HEK293 (cell line): ENCODE data around the gene CYBA.

Experiments
- CTCF ChIA-PET: fragments of 350-600 bp; formaldehyde crosslinking; extraction: SDS; loops from one replicate; lab custom pipeline; 2021; ENCODE audit warnings: antibody characterized with exemption; lab: Yijun Ruan, JAX
- POLR2A ChIA-PET: fragments of 300-600 bp; formaldehyde crosslinking; extraction: SDS; loops from one replicate; lab custom pipeline; 2020; ENCODE audit warnings: antibody characterized with exemption, inconsistent platforms; lab: Yijun Ruan, JAX
- H3K27ac ChIP-seq: fragments of 200-500 bp; sonication (Bioruptor generic); 2 replicates; pipeline ENCODE4 v1.5.1; 2014; ENCODE audit warnings: low read depth, low read length, control low read depth, inconsistent platforms; ENCODE audit errors: extremely low read depth
- H3K36me3 ChIP-seq, 2 experiments: fragments of 200-500 bp in 1 of 2; sonication (Bioruptor generic) in 1 of 2; 1 replicate in 1 of 2; 2 replicates in 1 of 2; pipeline ENCODE4 v1.5.1; 2014 to 2017; ENCODE audit warnings: inconsistent platforms in 2 of 2, low read length in 2 of 2; ENCODE audit not compliant: control insufficient read depth in 2 of 2, insufficient read depth in 1 of 2
- H3K4me1 ChIP-seq: fragments of 200-500 bp; sonication (Bioruptor generic); 2 replicates; pipeline ENCODE4 v1.5.1; 2014; ENCODE audit warnings: mild to moderate bottlenecking, low read length, inconsistent platforms; ENCODE audit not compliant: control insufficient read depth, insufficient read depth
- H3K4me3 ChIP-seq: 2 replicates; pipeline ENCODE4 v1.5.1; 2011; ENCODE audit warnings: low read depth, mild to moderate bottlenecking, control low read depth, low read length, moderate library complexity
- H3K9me3 ChIP-seq: fragments of 200-500 bp; sonication (Bioruptor generic); 2 replicates; pipeline ENCODE4 v1.5.1; 2014; ENCODE audit warnings: low read depth, low read length, inconsistent platforms; ENCODE audit not compliant: control insufficient read depth, insufficient read depth
- GLIS1 ChIP-seq: fragments of 450-650 bp; formaldehyde crosslinking; IDR thresholded peaks from 2 replicates; pipeline ENCODE4 v1.5.1; 2016; ENCODE audit warnings: missing biosample characterization, missing genetic modification characterization
- HIC1 ChIP-seq: fragments of 450-650 bp; formaldehyde crosslinking; IDR thresholded peaks from 2 replicates; pipeline ENCODE4 v1.5.1; 2016; ENCODE audit warnings: missing biosample characterization, missing genetic modification characterization
- SETDB1 ChIP-seq: IDR thresholded peaks from one replicate; pipeline ENCODE4 v1.6.1; 2017; ENCODE audit warnings: mild to moderate bottlenecking, low read length, moderate library complexity, mixed read lengths; ENCODE audit not compliant: insufficient read length
- SP2 ChIP-seq: fragments of 450-650 bp; formaldehyde crosslinking; IDR thresholded peaks from 2 replicates; pipeline ENCODE4 v1.5.1; 2016; ENCODE audit warnings: missing biosample characterization, missing genetic modification characterization
- ZBTB10 ChIP-seq: fragments of 450-650 bp; formaldehyde crosslinking; IDR thresholded peaks from 2 replicates; pipeline ENCODE4 v1.5.1; 2016; ENCODE audit warnings: missing biosample characterization, missing genetic modification characterization
- ZNF157 ChIP-seq: fragments of 450-650 bp; formaldehyde crosslinking; IDR thresholded peaks from 2 replicates; pipeline ENCODE4 v1.5.1; 2016; ENCODE audit warnings: missing biosample characterization, missing genetic modification characterization
- ZNF221 ChIP-seq: fragments of 450-650 bp; formaldehyde crosslinking; IDR thresholded peaks from 2 replicates; pipeline ENCODE4 v1.5.1; 2017; ENCODE audit warnings: missing biosample characterization, missing genetic modification characterization, borderline replicate concordance
- ZNF488 ChIP-seq: fragments of 450-650 bp; formaldehyde crosslinking; IDR thresholded peaks from 2 replicates; pipeline ENCODE4 v1.5.1; 2016; ENCODE audit warnings: missing biosample characterization, missing genetic modification characterization
- ZNF544 ChIP-seq: fragments of 450-650 bp; formaldehyde crosslinking; IDR thresholded peaks from 2 replicates; pipeline ENCODE4 v1.5.0; 2017; ENCODE audit warnings: missing biosample characterization, missing genetic modification characterization
- ZNF560 ChIP-seq: fragments of 450-650 bp; formaldehyde crosslinking; IDR thresholded peaks from 2 replicates; pipeline ENCODE4 v1.5.1; 2017; ENCODE audit warnings: missing biosample characterization, missing genetic modification characterization, borderline replicate concordance
- ZNF664 ChIP-seq: fragments of 450-650 bp; formaldehyde crosslinking; IDR thresholded peaks from 2 replicates; pipeline ENCODE4 v1.5.1; 2016; ENCODE audit warnings: missing biosample characterization, missing genetic modification characterization
- TF ChIP-seq, protein P1 (sequence below): fragments of 450-650 bp; IDR thresholded peaks from 2 replicates; pipeline ENCODE4 v1.5.1; 2018; ENCODE audit warnings: missing biosample characterization, missing genetic modification characterization
- TF ChIP-seq, protein P2 (sequence below): fragments of 450-650 bp; formaldehyde crosslinking; IDR thresholded peaks from 2 replicates; pipeline ENCODE4 v1.5.1; 2016; ENCODE audit warnings: missing biosample characterization, missing genetic modification characterization

The CYBA gene

GRCh38 chr16:88630433-88630832, 20.4 kb downstream of the CYBA start (continued):
- TF ChIP-seq, protein P1, sequence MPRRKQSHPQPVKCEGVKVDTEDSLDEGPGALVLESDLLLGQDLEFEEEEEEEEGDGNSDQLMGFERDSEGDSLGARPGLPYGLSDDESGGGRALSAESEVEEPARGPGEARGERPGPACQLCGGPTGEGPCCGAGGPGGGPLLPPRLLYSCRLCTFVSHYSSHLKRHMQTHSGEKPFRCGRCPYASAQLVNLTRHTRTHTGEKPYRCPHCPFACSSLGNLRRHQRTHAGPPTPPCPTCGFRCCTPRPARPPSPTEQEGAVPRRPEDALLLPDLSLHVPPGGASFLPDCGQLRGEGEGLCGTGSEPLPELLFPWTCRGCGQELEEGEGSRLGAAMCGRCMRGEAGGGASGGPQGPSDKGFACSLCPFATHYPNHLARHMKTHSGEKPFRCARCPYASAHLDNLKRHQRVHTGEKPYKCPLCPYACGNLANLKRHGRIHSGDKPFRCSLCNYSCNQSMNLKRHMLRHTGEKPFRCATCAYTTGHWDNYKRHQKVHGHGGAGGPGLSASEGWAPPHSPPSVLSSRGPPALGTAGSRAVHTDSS (tag by site-specific recombination), result no peak
- TF ChIP-seq ZBTB10 (tag by site-specific recombination), result no peak
- TF ChIP-seq ZNF664, result no peak
- no peak for TF ChIP-seq ZNF544 (tag by site-specific recombination)
- TF ChIP-seq SP2 (tag by site-specific recombination), result no peak
- no peak for TF ChIP-seq SETDB1

- Histone ChIP-seq H3K27ac (no peak overlapping the region), H3K4me3 (no peak overlapping the region), H3K36me3 (peaks cover 4 to 75% of the 10 kb centered on the region in 2 experiments; a peak in 2 of 3 replicates), H3K9me3 (no peaks in the 10 kb centered on the region), H3K4me1 (no peaks in the 10 kb centered on the region)
- CTCF ChIA-PET, result interaction anchor here (1.1 to 1.4 kb wide), 3 partner anchors 10 to 42 kb away, joined by 3 to 7 read pairs (median 5); no protein-coding TSS in a partner anchor
- POLR2A ChIA-PET, result no interaction called here
- no peak for TF ChIP-seq GLIS1 (tag by site-specific recombination)
- no peak for TF ChIP-seq ZNF488 (tag by site-specific recombination)
- no peak for TF ChIP-seq HIC1 (tag by site-specific recombination)
- TF ChIP-seq ZNF157 (tag by site-specific recombination), result no peak
- TF ChIP-seq ZNF221 (tag by site-specific recombination), result no peak
- TF ChIP-seq ZNF560 (tag by site-specific recombination), result no peak
- TF ChIP-seq, protein P2, sequence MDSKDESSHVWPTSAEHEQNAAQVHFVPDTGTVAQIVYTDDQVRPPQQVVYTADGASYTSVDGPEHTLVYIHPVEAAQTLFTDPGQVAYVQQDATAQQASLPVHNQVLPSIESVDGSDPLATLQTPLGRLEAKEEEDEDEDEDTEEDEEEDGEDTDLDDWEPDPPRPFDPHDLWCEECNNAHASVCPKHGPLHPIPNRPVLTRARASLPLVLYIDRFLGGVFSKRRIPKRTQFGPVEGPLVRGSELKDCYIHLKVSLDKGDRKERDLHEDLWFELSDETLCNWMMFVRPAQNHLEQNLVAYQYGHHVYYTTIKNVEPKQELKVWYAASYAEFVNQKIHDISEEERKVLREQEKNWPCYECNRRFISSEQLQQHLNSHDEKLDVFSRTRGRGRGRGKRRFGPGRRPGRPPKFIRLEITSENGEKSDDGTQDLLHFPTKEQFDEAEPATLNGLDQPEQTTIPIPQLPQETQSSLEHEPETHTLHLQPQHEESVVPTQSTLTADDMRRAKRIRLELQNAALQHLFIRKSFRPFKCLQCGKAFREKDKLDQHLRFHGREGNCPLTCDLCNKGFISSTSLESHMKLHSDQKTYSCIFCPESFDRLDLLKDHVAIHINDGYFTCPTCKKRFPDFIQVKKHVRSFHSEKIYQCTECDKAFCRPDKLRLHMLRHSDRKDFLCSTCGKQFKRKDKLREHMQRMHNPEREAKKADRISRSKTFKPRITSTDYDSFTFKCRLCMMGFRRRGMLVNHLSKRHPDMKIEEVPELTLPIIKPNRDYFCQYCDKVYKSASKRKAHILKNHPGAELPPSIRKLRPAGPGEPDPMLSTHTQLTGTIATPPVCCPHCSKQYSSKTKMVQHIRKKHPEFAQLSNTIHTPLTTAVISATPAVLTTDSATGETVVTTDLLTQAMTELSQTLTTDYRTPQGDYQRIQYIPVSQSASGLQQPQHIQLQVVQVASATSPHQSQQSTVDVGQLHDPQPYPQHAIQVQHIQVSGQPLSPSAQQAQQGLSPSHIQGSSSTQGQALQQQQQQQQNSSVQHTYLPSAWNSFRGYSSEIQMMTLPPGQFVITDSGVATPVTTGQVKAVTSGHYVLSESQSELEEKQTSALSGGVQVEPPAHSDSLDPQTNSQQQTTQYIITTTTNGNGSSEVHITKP (tag by site-specific recombination), result no peak
- TF ChIP-seq, all 188 proteins: peak for 0
These were observed 21.0 kb downstream of the CYBA start for GRCh38 chr16:88629835-88630234.
